Measurements from ENCODE around the gene DAGLA.

- TF ChIP-seq CTCF (IDR thresholded peaks at IDR 0.05) (no peak), POLR2AphosphoS5 (IDR thresholded peaks at IDR 0.05) (no peak)
These were observed 98.9 kb downstream of the DAGLA start for GRCh38 chr11:61778920-61779650.
